Fibroblast of skin of abdomen (primary cell): ENCODE measurements around the gene OGFR.

Source experiments
- DNase-seq: peaks from one replicate; pipeline ENCODE4 v3.0.0-alpha.2; 2013

OGFR gene

GRCh38 chr20:62825986-62826645, 21.5 kb downstream of the OGFR start:
- no peak for DNase-seq

- DNase-seq = no peak
Measured at GRCh38 chr20:62826646-62827310, 22.1 kb downstream of the OGFR start.

GRCh38 chr20:62827311-62828038, 22.8 kb downstream of the OGFR start:
- DNase-seq = no peak

GRCh38 chr20:62828051-62828450, 23.4 kb downstream of the OGFR start:
- no peak for DNase-seq

- no peak for DNase-seq
Measured at GRCh38 chr20:62828511-62829230, 24.0 kb downstream of the OGFR start.

GRCh38 chr20:62829231-62830230, 24.9 kb downstream of the OGFR start:
- no peak for DNase-seq

- no peak for DNase-seq
Measured at GRCh38 chr20:62830251-62830650, 25.6 kb downstream of the OGFR start.

- no peak for DNase-seq
Measured at GRCh38 chr20:62830821-62831220, 26.2 kb downstream of the OGFR start.

- no peak for DNase-seq
Measured at GRCh38 chr20:62831361-62831788, 26.7 kb downstream of the OGFR start.

- DNase-seq = no peak
Measured at GRCh38 chr20:62831854-62832211, 27.2 kb downstream of the OGFR start.

GRCh38 chr20:62832212-62832922, 27.7 kb downstream of the OGFR start:
- DNase-seq = no peak

GRCh38 chr20:62832951-62833391, 28.3 kb downstream of the OGFR start:
- DNase-seq = no peak

GRCh38 chr20:62834967-62835730, 30.5 kb downstream of the OGFR start:
- no peak for DNase-seq

GRCh38 chr20:62835931-62836861, 31.6 kb downstream of the OGFR start:
- DNase-seq = no peak

GRCh38 chr20:62836967-62837490, 32.4 kb downstream of the OGFR start:
- no peak for DNase-seq

- DNase-seq = no peak
Measured at GRCh38 chr20:62837790-62838127, 33.1 kb downstream of the OGFR start.

- DNase-seq = no peak
Measured at GRCh38 chr20:62838128-62838891, 33.7 kb downstream of the OGFR start.

- DNase-seq = no peak
Measured at GRCh38 chr20:62839261-62839660, 34.6 kb downstream of the OGFR start.
